NCI-H774 (cell line): Measurements from ENCODE around the gene TMEM203.

Experiments used
- DNase-seq: peaks from one replicate; lab custom pipeline; 2025; lab: John Stamatoyannopoulos, UW

The TMEM203 gene

GRCh38 chr9:137218212-137218753 is 12.8 kb upstream of the TMEM203 start:
- DNase-seq: no peak

DNA sequence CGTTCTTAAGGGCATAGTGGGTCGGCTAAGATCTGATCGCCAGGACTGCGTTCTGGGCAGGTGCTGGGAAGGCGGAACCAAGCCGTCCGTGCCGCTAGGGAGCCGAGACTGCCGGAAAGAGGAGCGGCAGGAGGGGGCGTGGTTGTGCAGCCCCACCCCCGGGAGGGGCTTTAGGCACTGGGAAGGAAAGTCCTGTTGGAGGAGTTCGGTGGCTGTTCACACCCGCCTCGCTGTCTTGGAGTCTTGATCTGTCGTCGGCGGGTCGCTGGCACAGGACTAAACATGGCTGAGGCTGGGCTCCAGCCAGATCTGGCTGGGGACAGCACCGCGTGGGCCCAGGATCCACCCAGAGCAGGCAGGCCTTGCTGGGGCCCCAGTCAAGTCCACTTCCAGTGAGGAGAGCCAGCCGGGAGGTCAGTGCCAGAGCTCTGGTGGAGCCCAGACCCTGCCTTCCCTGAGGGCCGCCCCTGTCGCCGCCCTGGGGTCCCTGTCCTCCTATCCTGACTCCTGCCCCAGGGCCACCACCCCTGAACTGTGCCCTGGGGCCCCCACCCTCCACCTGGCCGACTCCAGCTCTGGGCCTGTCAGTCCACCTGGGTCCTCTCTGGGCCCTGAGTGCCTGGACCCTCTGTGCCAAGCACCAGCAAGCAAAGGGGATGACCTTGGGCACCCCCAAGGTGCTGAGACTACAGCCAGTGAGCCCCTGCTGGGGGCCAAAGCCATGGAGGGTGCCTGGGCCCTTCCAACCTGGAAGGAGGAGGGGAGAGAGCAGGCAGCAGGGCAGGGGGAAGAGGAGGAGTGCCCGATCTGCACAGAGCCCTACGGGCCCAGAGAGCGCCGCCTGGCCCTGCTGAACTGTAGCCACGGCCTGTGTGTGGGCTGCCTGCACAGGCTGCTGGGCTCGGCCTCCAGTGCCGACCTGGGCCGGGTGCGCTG is 12.1 kb upstream of the TMEM203 start:
- DNase-seq: no peak

GRCh38 chr9:137216188-137216965 is 10.9 kb upstream of the TMEM203 start:
- DNase-seq: no peak

DNA sequence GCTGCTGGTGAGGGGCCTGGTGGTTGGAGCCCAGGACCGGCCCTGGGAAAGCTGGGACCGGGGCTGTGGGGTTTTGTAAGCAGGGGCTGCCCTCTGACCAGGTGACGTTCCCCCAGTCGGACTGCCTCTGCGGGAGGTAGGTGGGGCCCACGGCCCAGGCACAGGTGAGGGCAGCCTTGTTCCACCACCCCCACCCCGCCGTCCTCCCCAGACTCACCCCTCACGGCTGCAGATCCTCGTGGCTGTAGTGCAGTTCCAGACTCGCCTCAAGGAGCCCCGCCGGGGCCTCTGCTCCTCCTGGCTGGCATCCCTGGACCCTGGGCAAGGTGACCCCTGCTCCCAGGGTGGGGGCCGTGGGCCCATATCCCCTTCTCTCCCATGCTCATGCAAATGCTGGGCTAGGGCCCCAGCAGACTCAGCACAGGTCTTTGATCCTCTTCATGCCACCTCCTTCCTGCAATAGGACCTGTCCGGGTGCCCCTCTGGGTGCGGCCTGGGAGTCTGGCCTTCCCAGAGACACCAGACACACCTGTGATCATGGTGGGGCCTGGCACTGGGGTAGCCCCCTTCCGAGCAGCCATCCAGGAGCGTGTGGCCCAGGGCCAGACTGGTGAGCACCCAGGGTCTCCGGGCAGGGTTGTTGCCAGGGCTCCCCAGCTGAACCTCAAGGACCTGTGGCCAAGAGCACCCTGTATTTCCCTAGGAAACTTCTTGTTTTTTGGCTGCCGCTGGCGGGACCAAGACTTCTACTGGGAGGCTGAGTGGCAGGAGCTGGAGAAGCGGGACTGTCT is 9.9 kb upstream of the TMEM203 start:
- no peak for DNase-seq

GRCh38 chr9:137214620-137215019 is 9.2 kb upstream of the TMEM203 start:
- no peak for DNase-seq

GRCh38 chr9:137213160-137214060 is 8.0 kb upstream of the TMEM203 start:
- no peak for DNase-seq

GRCh38 chr9:137212520-137212919 is 7.1 kb upstream of the TMEM203 start:
- no peak for DNase-seq

- no peak for DNase-seq
Observed at GRCh38 chr9:137211532-137211931, 6.1 kb upstream of the TMEM203 start.

DNA sequence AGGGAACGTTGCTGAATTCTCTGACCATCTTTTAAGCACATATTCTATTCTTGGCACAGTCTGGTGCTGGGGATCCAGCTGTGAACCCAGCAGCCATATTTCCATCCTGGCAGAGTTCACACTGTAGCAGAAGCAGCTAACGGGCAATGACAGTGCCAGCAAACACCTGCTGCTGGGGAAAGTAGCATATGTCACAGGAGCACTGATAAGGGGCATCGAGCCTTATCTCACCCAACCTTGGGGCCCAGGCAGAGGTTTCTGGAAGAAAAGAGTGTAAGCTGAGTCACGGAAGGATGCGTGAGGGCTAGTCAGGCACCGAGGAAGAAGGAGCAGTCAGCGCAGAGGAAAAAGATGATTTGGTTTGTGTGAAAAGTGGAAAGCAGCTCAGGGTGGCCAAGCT is 1.2 kb upstream of the TMEM203 start:
- no peak for DNase-seq

- DNase-seq: no peak
Observed at GRCh38 chr9:137204731-137205125, 720 bp downstream of the TMEM203 start.

DNA sequence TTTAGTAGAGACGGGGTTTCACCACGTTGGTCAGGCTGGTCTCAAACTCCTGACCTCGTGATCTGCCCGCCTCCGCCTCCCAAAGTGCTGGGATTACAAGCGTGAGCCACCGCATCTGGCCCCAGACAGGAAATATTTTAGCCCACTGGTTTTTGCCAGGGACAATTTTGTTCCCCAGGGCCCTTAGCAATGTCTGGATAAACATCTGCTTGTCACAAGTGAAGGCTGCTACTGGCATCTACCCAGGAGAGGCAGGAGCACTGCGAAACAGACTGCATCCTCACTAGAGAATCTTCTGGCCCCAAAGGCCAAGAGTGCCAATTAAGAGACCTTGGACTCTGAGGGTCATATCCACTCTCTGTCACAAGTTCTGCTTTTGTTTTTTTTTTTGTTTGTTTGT is 2.5 kb downstream of the TMEM203 start:
- no peak for DNase-seq

GRCh38 chr9:137201205-137201868 is 4.1 kb downstream of the TMEM203 start:
- no peak for DNase-seq

DNA sequence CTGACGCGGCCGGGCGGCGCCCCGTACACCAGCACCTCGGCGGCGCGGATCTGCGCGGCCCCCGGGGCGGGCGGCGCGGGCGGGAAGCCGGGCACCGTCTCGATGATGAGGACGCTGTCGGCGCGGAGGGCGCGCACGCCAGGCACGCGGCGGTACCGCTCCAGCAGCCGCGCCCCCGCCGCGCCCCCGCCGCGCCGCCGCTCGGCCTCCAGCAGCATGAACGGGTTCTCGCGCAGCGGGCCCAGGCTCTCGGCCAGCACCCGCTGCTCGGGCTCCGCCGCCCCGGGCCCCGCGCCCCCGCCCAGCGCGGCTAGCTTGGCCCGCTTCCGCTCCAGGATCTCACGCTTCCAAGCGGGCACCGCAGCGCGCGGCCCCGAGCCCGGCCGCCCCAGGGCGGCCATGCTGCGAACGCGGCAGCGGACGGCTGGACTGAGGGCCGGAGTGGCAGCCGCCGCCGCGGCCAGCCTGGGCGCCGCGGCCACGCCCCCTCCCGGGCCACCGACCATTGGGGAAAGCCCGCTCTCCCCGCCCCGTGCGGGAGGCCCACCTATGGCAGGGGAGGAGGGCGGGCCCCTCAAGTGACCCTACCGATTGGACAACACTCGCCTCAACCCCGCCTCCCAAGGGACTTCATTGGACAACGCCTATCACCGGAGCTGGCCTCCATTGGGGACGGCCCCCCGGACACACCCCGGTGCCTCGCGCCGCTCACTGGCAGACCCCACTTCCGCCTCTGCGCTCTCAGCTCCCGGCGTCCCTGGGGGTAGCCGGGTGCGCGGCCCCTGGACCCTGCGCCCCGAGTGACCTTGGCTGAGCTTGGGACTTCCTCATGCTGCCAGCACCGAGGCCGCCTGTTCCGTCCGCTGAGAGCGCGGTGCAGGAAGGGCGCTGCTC is 4.9 kb downstream of the TMEM203 start, which contains the start of gene TPRN:
Gene TPRN, minus strand, starts transcription at position 431 of the 894 bp plus-strand sequence. Its CDS starts 30 bp downstream, at position 401.
- peak; percentile 100 for DNase-seq

DNA sequence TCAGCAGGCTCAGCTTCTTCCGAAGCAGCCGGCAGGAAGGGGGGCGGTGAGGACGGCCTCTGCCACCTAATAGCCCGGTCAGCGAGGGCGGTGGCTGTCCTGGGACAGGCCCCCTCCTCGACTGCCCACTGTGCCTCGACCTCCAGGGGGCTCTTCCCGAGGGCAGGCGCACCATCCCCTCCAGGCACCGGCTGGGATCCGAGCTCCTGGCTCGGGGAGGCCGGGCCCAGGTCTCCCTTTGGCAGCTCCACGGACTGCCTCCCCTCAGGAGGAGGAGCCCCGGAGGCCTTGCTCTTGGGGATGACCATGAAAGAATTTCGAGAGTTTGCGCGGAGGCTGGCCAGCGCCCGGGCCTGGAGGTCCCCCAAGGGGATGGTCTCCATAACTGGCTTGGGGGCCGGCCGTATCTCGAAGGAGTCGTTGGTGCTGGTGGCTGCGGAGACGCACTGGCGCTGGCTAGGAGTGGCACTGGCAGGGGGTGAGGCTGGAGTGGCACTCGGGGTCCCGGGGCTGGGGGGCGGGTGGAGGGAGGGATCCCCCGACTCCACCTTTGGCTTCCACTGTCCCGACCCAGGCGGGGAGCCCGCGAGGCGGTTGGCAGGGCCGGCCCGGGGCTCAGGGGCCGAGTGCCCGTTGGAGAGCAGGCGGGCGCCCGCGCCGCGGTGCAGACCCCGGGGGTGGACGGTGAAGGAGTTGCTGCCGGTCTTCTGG is 5.9 kb downstream of the TMEM203 start:
- no peak for DNase-seq

DNA sequence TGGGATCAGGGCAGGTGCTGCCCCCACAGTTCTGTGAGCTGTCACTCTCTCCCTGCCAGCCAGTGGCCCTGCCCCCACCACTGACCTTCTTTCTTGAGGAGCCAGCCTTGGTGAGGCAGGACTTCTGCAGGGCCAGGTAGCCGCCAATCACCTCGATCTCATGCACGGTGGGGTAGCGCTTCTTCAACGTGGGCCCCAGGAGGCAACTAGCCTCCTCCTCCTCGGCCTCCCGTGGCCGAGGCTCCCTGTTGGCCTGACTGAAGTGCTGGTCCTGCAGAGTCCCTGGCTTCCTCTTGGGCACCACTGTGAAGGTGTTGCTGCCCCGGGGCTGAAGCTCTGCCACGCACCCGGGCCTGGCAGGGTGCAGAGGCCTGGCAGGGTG is 6.6 kb downstream of the TMEM203 start:
- DNase-seq: no peak

DNA sequence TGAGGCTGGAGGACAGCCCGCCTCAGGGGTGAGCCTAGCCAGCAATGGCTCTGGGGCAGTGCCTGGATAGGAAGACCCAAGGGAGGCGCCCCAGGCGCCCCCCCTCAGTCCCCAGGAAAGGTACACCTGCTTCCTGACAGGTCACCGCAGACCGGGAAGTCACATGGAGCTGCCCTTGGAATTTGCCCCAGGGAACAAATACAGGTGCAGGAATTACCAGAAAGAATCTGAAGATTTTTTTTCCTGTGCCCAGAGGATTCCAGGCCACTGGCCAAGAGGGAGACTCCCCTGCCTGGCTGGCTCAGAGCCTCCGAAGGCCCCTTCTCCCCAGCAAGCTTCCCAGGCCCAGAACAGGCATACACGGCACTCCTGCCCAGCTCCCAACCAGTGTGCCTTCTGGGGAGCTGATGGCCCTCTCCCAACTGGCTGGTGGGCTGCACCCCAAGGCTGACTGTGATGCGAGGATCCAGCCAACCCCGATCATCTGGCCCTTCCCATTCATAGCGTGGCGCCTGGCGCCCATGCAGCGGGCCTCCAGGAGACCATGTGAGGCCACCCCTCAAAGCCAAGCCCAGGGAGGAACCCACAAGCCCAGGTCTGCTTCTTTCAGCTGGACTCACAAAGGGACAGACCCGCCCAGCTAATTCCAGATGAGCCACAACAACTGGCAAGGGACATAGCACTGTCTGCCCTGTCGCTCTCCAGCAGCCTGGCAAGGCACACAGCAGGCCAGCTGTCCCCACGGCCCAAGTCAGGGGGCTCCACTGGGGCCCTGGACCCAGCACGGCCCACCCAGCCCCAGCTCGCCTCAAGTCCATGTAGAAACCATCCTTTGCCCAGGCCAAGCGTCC is 7.2 kb downstream of the TMEM203 start:
- no peak for DNase-seq

GRCh38 chr9:137195525-137196220 is 9.8 kb downstream of the TMEM203 start:
- DNase-seq: peak; percentile 72
